HepG2 (cell line): ENCODE results near the gene DUS1L. TPM values are rescaled to one million over a fixed set of nuclear protein-coding genes. Genes with fewer than 3 reads are reported as not detected.

Source experiments
- ATAC-seq: fragments of 200-7000 bp; cut with Tn5 transposase; 3 replicates; pipeline ENCODE4 v1.9.1; 2020; ENCODE audit warnings: mild to moderate bottlenecking, moderate library complexity
- BruUV-seq: library from RNA; stranded (reverse); fragments of 400-500 nt; replicated peaks from 2 replicates; lab custom pipeline; 2021; lab: Mats Ljungman, UMichigan
- CTCF ChIA-PET: fragments of 300-600 bp; formaldehyde crosslinking; extraction: SDS; loops from one replicate; lab custom pipeline; 2021; ENCODE audit warnings: low total read pairs, inconsistent platforms, low intra/inter-chr PET ratio; lab: Yijun Ruan, JAX
- POLR2A ChIA-PET: fragments of 350-600 bp; sonication (Branson Sonifier 250); formaldehyde crosslinking; loops from one replicate; lab custom pipeline; 2020; ENCODE audit warnings: antibody characterized with exemption, inconsistent platforms; lab: Yijun Ruan, JAX
- DNase-seq: peaks from one replicate; pipeline ENCODE4 v3.0.0-alpha.2; 2015; ENCODE audit warnings: low spot score
- FAIRE-seq: peaks from 3 replicates; lab custom pipeline; 2011; peaks lifted over from hg19 to GRCh38; lab: Jason Lieb, UNC
- H2AFZ ChIP-seq: one replicate; pipeline ENCODE4 v1.6.1; 2011; ENCODE audit warnings: low read length, inconsistent platforms
- H3K27ac ChIP-seq: fragments of 300-600 bp; 3 replicates; pipeline ENCODE4 v1.8.0; 2011; ENCODE audit warnings: mixed run types, mild to moderate bottlenecking, mixed read lengths, low read length, inconsistent platforms; ENCODE audit not compliant: insufficient read depth; ENCODE audit errors: extremely low read length
- H3K27me3 ChIP-seq, 2 experiments: fragments of 200-600 bp in 1 of 2; 2 replicates in 1 of 2; 3 replicates in 1 of 2; pipeline versions ENCODE4 v1.6.0 to v1.8.0; 2011; ENCODE audit warnings: low read length in 2 of 2, mild to moderate bottlenecking in 2 of 2, moderate library complexity in 2 of 2, inconsistent platforms in 1 of 2; ENCODE audit not compliant: insufficient read depth in 2 of 2, control insufficient read depth in 1 of 2
- H3K36me3 ChIP-seq, 2 experiments: fragments of 200-600 bp in 1 of 2; replicated peaks in 1 of 2; 2 replicates in 1 of 2; 3 replicates in 1 of 2; pipeline versions ENCODE4 v1.5.1 to v1.8.0; 2011; ENCODE audit warnings: low read length in 2 of 2, inconsistent platforms in 1 of 2; ENCODE audit not compliant: insufficient read depth in 2 of 2, control insufficient read depth in 1 of 2
- H3K4me1 ChIP-seq: 2 replicates; pipeline ENCODE4 v1.5.1; 2012; ENCODE audit warnings: low read length, inconsistent platforms; ENCODE audit not compliant: insufficient read depth
- H3K4me2 ChIP-seq: 2 replicates; pipeline ENCODE4 v1.6.0; 2011; ENCODE audit warnings: low read depth, low read length, inconsistent platforms
- H3K4me3 ChIP-seq, 3 experiments: fragments of 200-600 bp in 1 of 3; sonication (generic), shearing (Covaris generic) in 1 of 3; replicated peaks in 1 of 3; 2 replicates each; pipeline ENCODE4 v1.5.1; 2011 to 2016; ENCODE audit warnings: low read length in 3 of 3, inconsistent platforms in 2 of 3, low read depth in 2 of 3, mild to moderate bottlenecking in 2 of 3, control low read depth in 1 of 3, mixed read lengths in 1 of 3; ENCODE audit not compliant: insufficient read depth in 1 of 3
- H3K79me2 ChIP-seq: one replicate; pipeline ENCODE4 v1.6.1; 2011; ENCODE audit warnings: low read length, inconsistent platforms; ENCODE audit not compliant: insufficient read depth
- H3K9ac ChIP-seq: 2 replicates; pipeline ENCODE4 v1.6.0; 2011; ENCODE audit warnings: mild to moderate bottlenecking, low read depth, low read length, inconsistent platforms; ENCODE audit not compliant: insufficient read depth
- H3K9me3 ChIP-seq: 2 replicates; pipeline ENCODE4 v1.5.1; 2012; ENCODE audit warnings: mild to moderate bottlenecking, low read length
- H4K20me1 ChIP-seq: 2 replicates; pipeline ENCODE4 v1.6.0; 2011; ENCODE audit warnings: inconsistent platforms, mild to moderate bottlenecking, low read length, moderate library complexity; ENCODE audit not compliant: insufficient read depth
- AGO2 ChIP-seq: fragments of 200-400 bp; formaldehyde crosslinking; optimal IDR thresholded peaks from 2 replicates; pipeline ENCODE3; 2017; ENCODE audit warnings: mild to moderate bottlenecking, low read depth, low read length, moderate library complexity
- DPF2 ChIP-seq: sonication (generic); formaldehyde crosslinking; IDR thresholded peaks from 2 replicates; pipeline ENCODE4 v1.4.0; 2020; ENCODE audit warnings: mild to moderate bottlenecking, low read depth, missing genetic modification reagents, borderline replicate concordance
- POLR2G ChIP-seq: fragments of 200-400 bp; formaldehyde crosslinking; IDR thresholded peaks from 2 replicates; pipeline ENCODE4 v1.6.1; 2018; ENCODE audit warnings: mild to moderate bottlenecking, low read depth, low read length, moderate library complexity
- RBM22 ChIP-seq: fragments of 200-400 bp; formaldehyde crosslinking; optimal IDR thresholded peaks from 2 replicates; pipeline ENCODE3; 2017; ENCODE audit warnings: mild to moderate bottlenecking, low read length, moderate library complexity
- RFXANK ChIP-seq: IDR thresholded peaks from 2 replicates; pipeline ENCODE4 v1.6.1; 2016
- SNRNP70 ChIP-seq: fragments of 200-400 bp; formaldehyde crosslinking; IDR thresholded peaks from 2 replicates; pipeline ENCODE4 v1.6.1; 2017; ENCODE audit warnings: mild to moderate bottlenecking, low read depth, low read length, moderate library complexity
- XBP1 ChIP-seq: sonication (generic); formaldehyde crosslinking; IDR thresholded peaks from 2 replicates; pipeline ENCODE4 v1.5.0; 2020; ENCODE audit warnings: missing genetic modification reagents
- ZBTB7B ChIP-seq: sonication (generic); formaldehyde crosslinking; IDR thresholded peaks from 2 replicates; pipeline ENCODE4 v1.4.0; 2020; ENCODE audit warnings: missing genetic modification reagents
- ZC3H13 ChIP-seq: sonication (generic); formaldehyde crosslinking; IDR thresholded peaks from 2 replicates; pipeline ENCODE4 v1.8.1; 2023; ENCODE audit warnings: mild to moderate bottlenecking, missing genetic modification reagents, moderate library complexity
- ZNF34 ChIP-seq: sonication (generic); formaldehyde crosslinking; IDR thresholded peaks from 2 replicates; pipeline ENCODE4 v1.4.0; 2020; ENCODE audit warnings: mild to moderate bottlenecking, missing genetic modification reagents, borderline replicate concordance
- ZNF543 ChIP-seq: sonication (generic); formaldehyde crosslinking; IDR thresholded peaks from 2 replicates; pipeline ENCODE4 v1.4.0; 2020; ENCODE audit warnings: mild to moderate bottlenecking, missing genetic modification reagents
- ZNF709 ChIP-seq: sonication (generic); formaldehyde crosslinking; IDR thresholded peaks from 2 replicates; pipeline ENCODE4 v1.5.0; 2020; ENCODE audit warnings: mild to moderate bottlenecking, missing genetic modification reagents
- ZNF788 ChIP-seq: sonication (generic); formaldehyde crosslinking; IDR thresholded peaks from 2 replicates; pipeline ENCODE4 v1.5.0; 2020; ENCODE audit warnings: mild to moderate bottlenecking, missing genetic modification reagents, borderline replicate concordance
- WGBS: methylation state at CpG from one replicate; pipeline ENCODE4 v1.1.6; 2017; ENCODE audit warnings: low lambda C conversion rate; 5-methylcytosine and 5-hydroxymethylcytosine counted together
- in situ Hi-C: cut with HindIII; loops from 2 replicates; pipeline ENCODE4 v1.10.0; 2017; ENCODE audit warnings: low pct_unique_long_range_greater_than_20kb; ENCODE audit not compliant: extremely low pct_ligation_motif_present
- intact Hi-C: fragments of 100-400 bp; cut with micrococcal nuclease; formaldehyde crosslinking; loops from one replicate; pipeline ENCODE4 v1.10.0; 2022; ENCODE audit not compliant: unreplicated experiment
- polyA plus RNA-seq, 8 experiments: library from polyadenylated mRNA; depleted of rRNA in 3 of 8; stranded (reverse) in 7 of 8; unstranded in 1 of 8; fragments of >200 nt; fragmentation: Illumina TruSeq in 4 of 8; extraction: Trizol in 4 of 8; gene quantifications; 2 replicates each; pipeline versions ENCODE4 v1.2.1 to v1.2.3, GENCODE V29; 2011 to 2016; ENCODE audit warnings: low read depth in 4 of 8, missing spikeins in 1 of 8, mixed read lengths in 1 of 8; ENCODE audit not compliant: insufficient read depth in 1 of 8
- total RNA-seq, 5 experiments: library from RNA; depleted of rRNA; stranded (reverse); fragments of >200 nt; fragmentation: Illumina TruSeq; extraction: Trizol; gene quantifications; 2 replicates each; pipeline ENCODE4 v1.2.3, GENCODE V29; 2016; ENCODE audit warnings: low read depth in 1 of 5
- TF ChIP-seq, protein P1 (sequence below): sonication (generic); formaldehyde crosslinking; IDR thresholded peaks from 2 replicates; pipeline ENCODE4 v1.5.0; 2020; ENCODE audit warnings: missing genetic modification reagents

Gene DUS1L
- total and polyA plus RNA-seq, 2 of the 13 experiments (the other 11 are each of a cell fraction or from before 2014, with no cell fraction given), result 81.0 to 109 TPM

DNA sequence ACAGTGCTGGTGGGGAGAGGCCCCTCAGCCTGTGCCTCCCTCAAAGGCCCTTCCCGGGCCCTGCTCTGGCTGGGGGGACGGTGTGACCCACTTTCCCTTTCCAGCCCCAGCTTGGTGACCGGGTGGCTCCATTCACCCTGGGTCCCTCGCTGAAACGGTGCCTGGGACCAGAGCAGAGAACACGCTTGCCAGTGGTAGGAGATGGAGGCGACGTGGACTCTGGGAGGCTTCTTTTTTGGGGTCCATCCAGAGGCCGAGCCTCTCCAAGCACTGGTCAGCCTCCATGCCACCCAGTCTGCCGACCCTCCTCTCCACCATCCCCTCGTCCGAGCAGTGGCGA is 50.7 kb downstream of the DUS1L start:
- FAIRE-seq, result no peak
- intact Hi-C loops, result no loop called here
- 98% methylated on average over 9 of the region's 13 CpGs for WGBS
- no peaks in the 10 kb centered on the region for H3K9me3 ChIP-seq
- H3K4me1 ChIP-seq, result peaks cover 98% of the 10 kb centered on the region
- ATAC-seq, result no peak
- BruUV-seq, result no TSS peak
- peak overlapping the region; percentile 68 for H3K27ac ChIP-seq
- CTCF ChIA-PET, result no interaction called here
- H3K9ac ChIP-seq, result peak overlapping the region; percentile 53
- 0 out of 2 replicates have a peak, but pooled peaks have one; percentile 49 for TF ChIP-seq ZNF34 (CRISPR knock-in tag)
- peak; percentile 14; the same call in 1 of the 2 replicates for TF ChIP-seq POLR2G
- TF ChIP-seq, protein P1, sequence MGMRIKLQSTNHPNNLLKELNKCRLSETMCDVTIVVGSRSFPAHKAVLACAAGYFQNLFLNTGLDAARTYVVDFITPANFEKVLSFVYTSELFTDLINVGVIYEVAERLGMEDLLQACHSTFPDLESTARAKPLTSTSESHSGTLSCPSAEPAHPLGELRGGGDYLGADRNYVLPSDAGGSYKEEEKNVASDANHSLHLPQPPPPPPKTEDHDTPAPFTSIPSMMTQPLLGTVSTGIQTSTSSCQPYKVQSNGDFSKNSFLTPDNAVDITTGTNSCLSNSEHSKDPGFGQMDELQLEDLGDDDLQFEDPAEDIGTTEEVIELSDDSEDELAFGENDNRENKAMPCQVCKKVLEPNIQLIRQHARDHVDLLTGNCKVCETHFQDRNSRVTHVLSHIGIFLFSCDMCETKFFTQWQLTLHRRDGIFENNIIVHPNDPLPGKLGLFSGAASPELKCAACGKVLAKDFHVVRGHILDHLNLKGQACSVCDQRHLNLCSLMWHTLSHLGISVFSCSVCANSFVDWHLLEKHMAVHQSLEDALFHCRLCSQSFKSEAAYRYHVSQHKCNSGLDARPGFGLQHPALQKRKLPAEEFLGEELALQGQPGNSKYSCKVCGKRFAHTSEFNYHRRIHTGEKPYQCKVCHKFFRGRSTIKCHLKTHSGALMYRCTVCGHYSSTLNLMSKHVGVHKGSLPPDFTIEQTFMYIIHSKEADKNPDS (CRISPR knock-in tag), result peak; percentile 68; the same call in 1 of the 2 replicates
- TF ChIP-seq DPF2 (CRISPR knock-in tag), result 0 out of 2 replicates have a peak, but pooled peaks have one; percentile 24
- TF ChIP-seq ZNF543, result 0 out of 2 replicates have a peak, but pooled peaks have one; percentile 49
- peak; percentile 19 for TF ChIP-seq AGO2
- no peak for TF ChIP-seq ZNF709 (CRISPR knock-in tag)
- no peak for TF ChIP-seq RFXANK (CRISPR knock-in tag)
- peak; percentile 4; the same call in 1 of the 2 replicates for TF ChIP-seq ZC3H13
- TF ChIP-seq ZNF788 (CRISPR knock-in tag), result 0 out of 2 replicates have a peak, but pooled peaks have one; percentile 1
- TF ChIP-seq XBP1, result no peak
- TF ChIP-seq SNRNP70, result no peak
- TF ChIP-seq ZBTB7B (CRISPR knock-in tag), result no peak
- peak; percentile 6 for TF ChIP-seq RBM22
- TF ChIP-seq, all 625 proteins: peak for 9
- H3K27me3 ChIP-seq, result no peaks in the 10 kb centered on the region
- no peaks in the 10 kb centered on the region for H4K20me1 ChIP-seq
- no peak for DNase-seq
- no peak overlapping the region for H3K4me3 ChIP-seq
- peaks cover 31% of the 10 kb centered on the region in 2 experiments for H3K36me3 ChIP-seq
- no peak overlapping the region for H2AFZ ChIP-seq
- H3K79me2 ChIP-seq, result peaks cover 1% of the 10 kb centered on the region
- POLR2A ChIA-PET, result interaction anchor here (0.7 to 14.1 kb wide), 7 partner anchors 8 to 61 kb away, joined by 3 to 470 read pairs (median 8); partner anchors contain the start of genes CENPX, LRRC45 and NOTUM
- no peak overlapping the region for H3K4me2 ChIP-seq
- in situ Hi-C loops, result no loop called here
